ENCODE measurements around the gene ORMDL2. TPM values are rescaled to one million over a fixed set of nuclear protein-coding genes. Genes with fewer than 3 reads are reported as not detected.

Gene ORMDL2
- total and polyA plus RNA-seq, 12 donors: 11.7 to 97.7 (median 45.1) TPM

DNA sequence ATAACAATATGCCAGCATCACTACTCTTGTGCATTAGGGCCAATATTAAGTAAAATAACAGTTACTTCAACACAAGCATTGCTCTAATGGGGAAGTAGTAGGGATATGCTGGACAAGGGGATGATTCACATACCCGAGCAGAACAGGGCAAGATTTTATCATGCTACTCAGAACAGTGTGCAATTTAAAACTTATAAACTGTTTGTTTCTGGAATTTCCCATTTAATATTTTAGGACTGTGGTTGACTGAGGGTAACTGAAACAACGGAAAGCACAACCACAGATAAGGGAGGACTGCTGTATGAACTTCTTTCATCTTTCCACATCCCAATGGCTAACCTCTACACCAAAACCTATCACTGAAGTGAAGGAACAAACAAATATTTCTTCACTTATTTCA lies 37.2 kb upstream of the ORMDL2 start:
- Histone ChIP-seq H3K27me3 (no peaks in the 10 kb centered on the region), H3K4me3 (no peak overlapping the region), H3K36me3 (replicated peaks in 1 of 2) (peaks cover 0 to 60% of the 10 kb centered on the region in 2 donors), H3K9me3 (replicated peaks in 1 of 3) (no peaks in the 10 kb centered on the region), H3K4me1 (replicated peaks in 1 of 2) (peaks cover 0 to 3% of the 10 kb centered on the region in 2 donors), H3K27ac (peak overlapping the region in 1 of 5 donors; percentile 1)
- TF ChIP-seq, protein P1, sequence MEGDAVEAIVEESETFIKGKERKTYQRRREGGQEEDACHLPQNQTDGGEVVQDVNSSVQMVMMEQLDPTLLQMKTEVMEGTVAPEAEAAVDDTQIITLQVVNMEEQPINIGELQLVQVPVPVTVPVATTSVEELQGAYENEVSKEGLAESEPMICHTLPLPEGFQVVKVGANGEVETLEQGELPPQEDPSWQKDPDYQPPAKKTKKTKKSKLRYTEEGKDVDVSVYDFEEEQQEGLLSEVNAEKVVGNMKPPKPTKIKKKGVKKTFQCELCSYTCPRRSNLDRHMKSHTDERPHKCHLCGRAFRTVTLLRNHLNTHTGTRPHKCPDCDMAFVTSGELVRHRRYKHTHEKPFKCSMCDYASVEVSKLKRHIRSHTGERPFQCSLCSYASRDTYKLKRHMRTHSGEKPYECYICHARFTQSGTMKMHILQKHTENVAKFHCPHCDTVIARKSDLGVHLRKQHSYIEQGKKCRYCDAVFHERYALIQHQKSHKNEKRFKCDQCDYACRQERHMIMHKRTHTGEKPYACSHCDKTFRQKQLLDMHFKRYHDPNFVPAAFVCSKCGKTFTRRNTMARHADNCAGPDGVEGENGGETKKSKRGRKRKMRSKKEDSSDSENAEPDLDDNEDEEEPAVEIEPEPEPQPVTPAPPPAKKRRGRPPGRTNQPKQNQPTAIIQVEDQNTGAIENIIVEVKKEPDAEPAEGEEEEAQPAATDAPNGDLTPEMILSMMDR (IDR thresholded peaks at IDR 0.05): no peak
- TF ChIP-seq POLR2A (IDR thresholded peaks at IDR 0.05): no peak
- intact Hi-C loops (cut with DNase I): no loop called here
- no peak for DNase-seq
- 61 to 72% (median 67%) methylated on average over 2 of the region's 2 CpGs for WGBS, 4 donors

DNA sequence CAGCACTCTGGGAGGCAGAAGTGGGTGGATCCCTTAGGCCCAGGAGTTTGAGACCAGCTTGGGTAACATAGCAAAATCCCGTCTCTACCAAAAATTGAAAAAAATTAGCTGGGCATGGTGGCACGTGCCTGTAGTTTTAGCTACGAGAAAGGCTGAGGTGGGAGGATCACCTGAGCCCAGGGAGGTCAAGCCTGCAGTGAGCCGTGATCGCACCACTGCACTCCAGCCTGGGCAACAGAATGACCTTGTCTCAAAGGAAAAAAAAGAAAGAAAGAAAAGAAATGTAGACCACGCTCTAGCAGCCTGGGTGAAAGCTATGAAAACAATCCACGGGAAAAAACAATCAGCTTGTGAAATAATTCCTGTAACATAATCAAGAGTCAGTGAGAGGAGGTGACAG lies 29.3 kb upstream of the ORMDL2 start:
- peaks cover 0 to 80% of the 10 kb centered on the region in 2 donors for H3K36me3 ChIP-seq (replicated peaks in 1 of 2)
- no peak overlapping the region for H3K27ac ChIP-seq
- no peaks in the 10 kb centered on the region for H3K4me1 ChIP-seq (replicated peaks in 1 of 2)
- no peak for TF ChIP-seq POLR2A (IDR thresholded peaks at IDR 0.05)
- TF ChIP-seq, protein P1 (IDR thresholded peaks at IDR 0.05): no peak
- intact Hi-C loops (cut with DNase I): no loop called here
- no peak overlapping the region for H3K4me3 ChIP-seq
- H3K27me3 ChIP-seq: no peaks in the 10 kb centered on the region
- 70 to 89% (median 77%) methylated on average over 7 of the region's 7 CpGs for WGBS, 4 donors
- no peaks in the 10 kb centered on the region for H3K9me3 ChIP-seq (replicated peaks in 1 of 3)
- DNase-seq: no peak

DNA sequence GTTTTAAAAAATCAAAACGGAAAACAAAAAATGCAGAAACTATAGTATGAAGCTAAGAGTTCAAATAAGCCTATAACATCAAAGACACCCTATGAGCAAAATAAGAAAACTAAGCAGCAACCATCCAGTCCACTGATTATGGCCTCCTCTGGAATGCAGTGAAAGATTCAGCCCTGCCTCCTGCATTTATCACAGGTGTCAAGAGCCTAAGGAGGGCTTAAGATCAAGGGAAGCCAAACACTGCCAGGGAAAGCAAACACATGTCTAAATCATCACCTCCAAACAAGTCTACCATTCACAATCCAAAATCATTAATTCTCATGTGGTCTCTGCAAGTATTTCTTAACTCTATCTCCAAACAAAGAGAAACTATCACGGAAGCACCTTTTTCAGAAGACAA lies 28.7 kb upstream of the ORMDL2 start:
- Histone ChIP-seq H3K4me3 (no peak overlapping the region), H3K4me1 (replicated peaks in 1 of 2) (no peaks in the 10 kb centered on the region), H3K36me3 (replicated peaks in 1 of 2) (peaks cover 0 to 80% of the 10 kb centered on the region in 2 donors), H3K27ac (no peak overlapping the region), H3K9me3 (replicated peaks in 1 of 3) (no peaks in the 10 kb centered on the region), H3K27me3 (no peaks in the 10 kb centered on the region)
- 84 to 96% (median 92%) methylated on average over 2 of the region's 2 CpGs for WGBS, 4 donors
- intact Hi-C loops (cut with DNase I): no loop called here
- DNase-seq: no peak
- TF ChIP-seq, protein P1 (IDR thresholded peaks at IDR 0.05): no peak
- no peak for TF ChIP-seq POLR2A (IDR thresholded peaks at IDR 0.05)

DNA sequence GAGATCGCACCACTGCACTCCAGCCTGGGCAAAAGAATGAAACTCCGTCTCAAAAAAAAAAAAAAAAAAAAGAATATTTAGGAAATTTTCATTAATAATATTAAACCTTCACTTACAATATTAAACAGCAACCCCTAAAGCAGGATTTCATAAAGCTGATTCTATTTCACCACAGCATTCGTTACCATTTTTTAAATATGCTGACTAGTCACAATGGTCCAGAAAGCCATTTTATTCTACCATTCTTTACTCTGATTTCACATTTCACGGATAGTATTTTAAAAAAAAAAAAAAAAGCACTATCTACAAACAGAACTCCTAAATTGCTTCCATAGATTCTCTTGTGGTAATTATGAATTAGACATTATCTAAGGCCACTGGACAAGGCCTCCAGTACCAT lies 27.9 kb upstream of the ORMDL2 start:
- intact Hi-C loops (cut with DNase I): no loop called here
- no peak overlapping the region for H3K4me3 ChIP-seq
- no peak overlapping the region for H3K27ac ChIP-seq
- H3K4me1 ChIP-seq (replicated peaks in 1 of 2): no peaks in the 10 kb centered on the region
- H3K27me3 ChIP-seq: no peaks in the 10 kb centered on the region
- TF ChIP-seq POLR2A (IDR thresholded peaks at IDR 0.05): no peak
- TF ChIP-seq, protein P1 (IDR thresholded peaks at IDR 0.05): no peak
- WGBS, 4 donors: 90 to 96% (median 93%) methylated on average over 4 of the region's 4 CpGs
- no peaks in the 10 kb centered on the region for H3K9me3 ChIP-seq (replicated peaks in 1 of 3)
- DNase-seq: no peak
- H3K36me3 ChIP-seq (replicated peaks in 1 of 2): peaks cover 0 to 80% of the 10 kb centered on the region in 2 donors
